Epidermal melanocyte (primary cell): ENCODE data around the gene TCFL5.

ENCODE experiments used
- DNase-seq: peaks from one replicate; pipeline ENCODE4 v3.0.0; 2011; ENCODE audit warnings: low spot score; ENCODE audit not compliant: insufficient read length

The TCFL5 gene

DNA sequence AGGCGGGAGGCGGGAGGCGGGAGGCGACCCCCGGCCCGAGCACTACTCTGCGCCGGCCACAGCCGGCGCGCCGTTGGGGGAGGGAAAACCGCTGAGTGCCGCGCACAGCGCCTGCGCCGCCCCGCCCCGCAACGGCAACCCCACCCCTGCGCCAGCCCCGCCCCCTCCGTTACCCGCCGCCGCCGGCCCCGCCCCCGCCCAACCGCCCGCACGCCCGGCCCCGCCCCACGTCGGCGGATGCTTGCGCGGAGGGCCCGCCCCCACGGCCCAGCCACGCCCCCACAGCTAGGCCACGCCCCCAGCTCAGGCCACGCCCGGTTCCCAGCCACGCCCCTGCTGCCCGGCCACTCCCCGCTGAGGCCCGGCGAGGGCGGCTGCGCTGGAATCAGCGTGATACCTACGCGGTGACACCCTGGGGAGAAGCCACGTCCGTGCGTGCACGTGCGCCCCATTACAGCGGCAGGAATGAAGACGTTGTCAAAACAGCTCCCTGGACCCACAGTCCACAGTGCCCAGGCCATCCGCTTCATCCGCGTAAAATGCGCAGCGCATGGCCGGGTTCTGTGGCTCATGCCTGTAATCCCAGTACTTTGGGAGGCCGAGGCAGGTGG is at the start of gene TCFL5:
Gene TCFL5, minus strand, starts transcription at position 97 of the 611 bp plus-strand sequence. CDS start 152 bp downstream, outside the sequence.
- DNase-seq: peak; percentile 69

DNA sequence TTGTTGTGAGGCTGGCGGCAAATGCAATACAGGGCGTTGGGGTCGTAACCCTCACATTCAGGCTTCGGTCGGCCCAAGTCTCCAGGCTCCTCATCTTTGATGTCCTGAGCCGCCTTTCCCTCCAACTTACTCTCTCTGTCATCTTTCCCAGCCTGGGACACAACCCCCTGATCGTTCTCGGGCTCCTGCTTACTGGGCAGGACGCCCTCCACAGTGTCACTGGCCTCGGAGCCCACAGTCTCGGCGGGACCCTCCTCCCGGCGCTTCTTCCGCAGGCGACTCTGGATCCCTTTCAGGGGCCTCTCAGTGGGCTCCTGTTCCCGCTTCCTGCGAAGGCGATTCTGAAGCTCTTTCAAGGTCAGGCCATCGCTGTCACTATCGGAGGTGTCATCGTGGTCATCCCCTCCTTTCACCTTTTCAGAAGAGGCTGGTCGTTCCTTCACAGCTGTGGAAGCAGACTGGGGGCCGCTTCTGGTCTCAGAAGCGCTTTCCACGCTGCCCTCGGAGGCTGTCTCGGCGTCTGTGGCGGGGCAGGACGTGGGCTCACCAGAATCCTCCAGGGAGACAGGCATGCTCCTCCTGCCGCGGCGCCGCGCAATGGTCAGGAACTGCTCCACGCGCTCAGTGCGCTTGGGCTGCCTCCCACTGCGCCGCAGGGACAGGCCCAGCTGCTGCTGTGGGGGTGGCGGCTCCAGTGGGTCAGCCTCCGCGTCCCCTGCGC is 49.3 kb upstream of the TCFL5 start:
- DNase-seq: no peak

DNA sequence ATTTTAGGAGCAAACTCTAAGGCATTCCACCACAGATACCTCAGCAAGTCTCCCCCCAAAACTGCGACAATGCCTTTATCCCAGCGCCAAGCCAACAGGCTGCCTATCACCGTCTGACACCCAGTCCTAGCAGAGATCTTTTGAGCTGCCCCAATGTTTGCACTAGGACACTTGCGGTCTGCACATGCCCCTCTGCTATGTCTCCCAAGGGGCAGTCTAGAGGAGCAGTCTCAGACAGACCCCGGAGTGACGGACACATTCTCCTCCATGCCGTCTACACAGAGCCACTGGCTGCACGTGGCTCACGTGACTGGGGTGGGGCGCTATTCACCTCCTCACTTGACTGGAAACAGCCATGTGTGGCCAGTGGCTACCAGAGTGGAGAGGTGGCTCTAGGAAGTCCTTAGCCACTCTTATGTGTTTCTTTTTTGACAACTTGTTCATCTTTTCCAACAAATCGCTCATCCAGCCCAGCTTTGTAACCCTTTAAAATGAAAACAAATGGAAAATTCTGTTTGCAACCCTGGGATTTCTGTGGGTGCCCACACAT is 48.7 kb upstream of the TCFL5 start:
- no peak for DNase-seq

DNA sequence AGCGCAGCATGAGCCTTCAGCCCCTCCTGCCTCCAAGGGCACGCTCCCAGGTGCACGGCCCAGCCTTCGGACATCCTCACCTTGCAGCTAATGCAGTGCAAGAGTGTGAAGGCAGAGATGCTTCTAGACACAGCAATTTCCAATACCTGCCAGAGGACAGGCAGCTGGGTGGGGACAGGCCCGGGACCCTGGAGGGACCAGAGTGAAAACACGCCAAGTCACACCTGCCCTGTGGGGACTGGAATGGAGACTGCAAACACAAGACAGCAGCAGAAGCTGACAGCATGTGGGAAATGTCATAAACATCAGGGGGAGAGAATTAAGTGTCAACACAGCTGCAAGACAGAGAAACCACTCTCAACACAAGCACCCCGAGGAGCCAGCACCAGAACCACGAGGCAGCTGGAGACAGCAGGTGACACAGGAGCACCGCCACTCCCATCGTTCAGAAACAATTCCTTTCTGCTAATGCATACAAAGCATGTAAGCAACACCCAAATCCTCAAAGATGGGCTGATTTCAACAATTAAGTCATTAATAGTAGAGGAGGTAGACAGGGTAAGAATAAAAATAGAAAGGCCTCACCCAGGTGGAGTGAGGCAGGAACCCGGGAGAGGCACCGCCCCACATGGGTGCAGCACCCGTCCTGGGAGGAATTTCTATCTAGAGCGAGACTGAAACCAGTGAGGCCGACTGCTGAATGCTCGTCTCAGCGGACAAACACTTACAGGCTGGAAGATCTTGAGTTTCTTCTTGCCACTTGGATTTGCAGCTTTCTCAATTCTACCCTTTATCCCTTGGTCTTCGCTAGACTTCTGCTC is 47.6 kb upstream of the TCFL5 start:
- no peak for DNase-seq

DNA sequence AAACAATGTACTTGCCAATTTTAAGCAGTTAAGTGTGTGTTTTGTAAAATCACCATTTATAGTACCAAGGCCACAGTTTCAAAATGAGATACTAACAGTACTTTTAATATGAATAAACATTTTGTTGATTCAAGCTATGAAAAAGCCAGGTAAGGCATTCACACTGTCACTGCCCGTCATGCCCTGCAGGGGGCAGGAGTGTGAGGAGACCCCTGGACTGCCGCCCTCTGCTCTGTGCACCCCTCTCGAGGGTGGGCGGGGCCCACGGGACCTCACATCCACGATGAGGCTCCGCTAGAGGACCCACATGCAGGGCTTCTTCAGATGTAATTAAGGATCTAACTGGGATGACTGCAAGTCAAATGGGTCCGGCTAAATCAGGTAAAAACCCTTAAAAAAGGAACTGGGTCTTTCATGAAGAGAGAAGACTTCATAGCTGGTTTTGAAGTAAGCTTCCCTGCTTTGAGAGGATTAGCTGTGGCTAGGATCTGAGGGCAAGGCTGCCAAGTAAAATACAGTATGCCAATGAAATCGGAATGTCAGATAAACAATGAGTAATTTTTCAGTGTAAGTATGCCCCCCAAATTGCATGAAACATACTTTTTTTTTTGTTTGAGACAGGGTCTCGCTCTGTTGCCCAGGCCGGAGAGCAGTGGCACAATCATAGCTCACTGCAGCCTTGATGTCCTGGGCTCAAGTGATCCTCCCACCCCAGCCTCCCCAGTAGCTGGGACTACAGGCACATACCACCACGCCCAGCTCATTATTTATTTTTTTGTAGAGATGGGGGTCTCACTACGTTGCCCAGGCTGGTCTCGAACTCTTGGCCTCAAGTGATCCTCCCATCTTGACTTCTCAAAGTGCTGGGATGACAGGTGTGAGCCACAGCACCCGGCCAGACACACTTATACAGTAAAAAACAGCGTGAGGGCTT is 46.0 kb upstream of the TCFL5 start:
- no peak for DNase-seq

DNA sequence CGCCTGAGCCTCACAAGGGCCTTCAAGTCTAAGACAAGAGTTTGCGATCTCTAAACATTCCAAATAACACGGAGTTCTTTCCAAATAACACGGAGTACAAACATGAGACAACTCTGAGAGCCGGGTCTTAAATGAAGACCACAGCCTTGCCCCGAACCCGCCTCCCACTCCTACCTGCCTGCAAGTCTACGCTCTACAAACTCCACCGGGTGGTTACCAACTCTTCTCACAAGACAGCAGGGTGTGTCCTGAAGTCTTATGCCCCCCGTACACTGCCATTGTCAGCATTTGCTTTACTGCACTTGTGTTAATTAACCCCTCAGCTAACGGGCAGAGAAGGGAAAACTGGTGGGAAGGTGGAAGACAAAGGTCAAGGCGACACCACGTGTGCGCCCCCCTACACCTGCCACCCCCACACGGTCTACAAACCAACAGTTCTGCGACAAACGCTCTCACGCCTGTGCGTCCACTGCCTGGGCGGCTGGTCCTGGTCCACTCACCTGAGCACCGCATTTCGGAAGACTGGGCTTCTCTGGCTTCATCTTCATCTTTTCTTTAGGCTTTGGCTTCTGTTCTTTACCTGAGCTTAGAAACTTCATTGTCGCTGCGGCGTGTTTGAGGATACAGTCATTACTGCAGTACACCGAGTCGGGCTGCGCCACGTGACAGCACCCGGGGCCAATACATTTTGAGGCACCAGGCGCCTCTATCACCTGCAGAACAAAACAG is 45.2 kb upstream of the TCFL5 start:
- DNase-seq: no peak

DNA sequence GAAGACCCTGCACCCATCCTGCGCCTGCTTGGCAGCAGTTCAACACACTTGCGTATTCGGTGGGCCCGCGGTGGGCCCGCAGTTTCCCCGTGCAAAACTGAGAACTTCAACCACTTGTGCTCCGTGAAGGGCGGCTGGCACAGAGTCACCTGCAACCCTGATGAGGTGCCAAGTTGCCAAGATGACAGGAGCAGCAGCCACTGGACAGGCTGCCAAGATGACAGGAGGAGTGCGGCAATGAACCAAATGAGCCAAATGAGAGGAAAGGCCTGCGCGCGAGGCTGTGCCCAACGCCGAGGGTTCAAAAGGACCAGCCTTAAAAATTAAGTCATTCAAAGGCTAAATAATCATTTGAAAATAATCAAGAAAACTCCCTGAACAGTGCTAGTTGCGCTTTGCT is 44.6 kb upstream of the TCFL5 start:
- DNase-seq: no peak

DNA sequence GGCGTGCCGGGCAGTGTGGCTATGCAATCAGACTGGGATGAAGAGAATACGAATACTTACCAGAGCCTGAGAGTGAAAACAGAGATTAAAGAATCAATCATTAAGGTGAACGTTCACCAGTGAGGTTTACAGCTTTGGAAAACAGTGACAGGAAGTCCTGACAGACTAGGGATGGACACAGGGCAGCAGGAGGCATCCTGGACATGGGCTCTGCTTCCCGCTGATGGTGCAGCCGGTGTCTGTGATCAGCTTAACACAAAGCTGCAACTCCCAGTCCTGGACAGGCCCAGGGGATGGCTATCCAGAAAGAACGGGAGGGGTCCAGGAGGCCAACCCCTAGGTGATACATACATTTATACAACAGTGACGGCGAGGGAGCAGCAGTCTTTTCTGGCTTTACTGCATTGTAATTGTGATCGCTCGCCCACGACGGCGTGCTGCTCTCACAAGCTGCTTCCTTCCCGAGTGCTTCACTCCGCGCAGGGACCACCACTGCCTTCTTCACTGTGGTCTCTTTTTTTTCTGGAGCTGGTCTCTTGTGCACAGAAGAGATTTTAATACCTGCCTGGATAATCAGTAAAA is 44.0 kb upstream of the TCFL5 start:
- DNase-seq: no peak

DNA sequence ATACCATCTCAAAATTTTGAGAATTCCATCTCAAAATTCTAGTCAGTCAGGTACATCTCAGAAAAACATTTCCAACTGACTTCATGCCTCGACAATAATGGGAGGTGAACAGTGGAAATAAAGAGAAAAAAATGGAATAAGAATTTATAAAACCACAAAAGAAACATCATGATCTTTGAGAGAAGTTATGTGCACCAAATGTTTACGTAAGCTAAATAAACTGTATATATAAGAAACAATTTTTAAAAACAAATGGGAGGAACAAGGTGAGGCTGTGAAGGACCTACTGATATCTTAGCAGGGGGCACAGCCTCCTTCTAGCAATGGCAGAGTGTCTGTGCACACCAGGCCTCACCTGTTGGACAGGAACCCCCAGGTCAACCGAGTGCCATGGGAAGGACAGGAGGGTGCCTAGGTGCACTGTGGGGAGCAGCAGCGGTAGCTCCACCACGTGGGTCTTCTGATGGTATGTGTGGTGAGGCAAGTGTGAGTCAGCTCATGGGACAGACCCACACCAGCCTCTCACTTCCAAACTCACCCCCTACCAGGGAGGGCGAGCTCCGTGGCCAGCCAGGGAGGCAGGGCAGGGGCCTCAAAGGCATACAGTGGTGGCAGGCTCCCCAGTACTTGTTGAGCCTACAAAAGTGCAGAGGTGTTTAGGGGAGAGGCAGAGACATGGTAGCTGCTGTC is 41.4 kb upstream of the TCFL5 start:
- DNase-seq: no peak

DNA sequence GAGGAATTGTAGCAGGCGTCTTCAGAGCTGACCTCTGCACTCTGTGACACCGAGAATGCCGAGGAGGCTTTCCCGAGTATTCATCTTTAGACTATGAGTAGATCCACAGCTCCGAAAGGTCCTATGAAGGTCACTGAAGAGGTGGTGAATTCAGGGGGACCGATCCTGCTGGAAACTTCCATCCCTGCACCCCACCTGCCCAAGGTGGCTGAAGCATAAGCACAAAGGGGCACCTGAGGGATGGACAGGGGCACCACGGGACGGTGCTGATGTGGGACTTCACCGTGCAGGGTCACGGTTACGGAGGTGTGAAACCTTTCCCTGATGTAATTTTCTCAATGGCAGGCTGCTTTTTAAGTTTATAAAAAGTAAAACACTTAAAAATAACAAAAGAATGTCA is 40.3 kb upstream of the TCFL5 start:
- no peak for DNase-seq

DNA sequence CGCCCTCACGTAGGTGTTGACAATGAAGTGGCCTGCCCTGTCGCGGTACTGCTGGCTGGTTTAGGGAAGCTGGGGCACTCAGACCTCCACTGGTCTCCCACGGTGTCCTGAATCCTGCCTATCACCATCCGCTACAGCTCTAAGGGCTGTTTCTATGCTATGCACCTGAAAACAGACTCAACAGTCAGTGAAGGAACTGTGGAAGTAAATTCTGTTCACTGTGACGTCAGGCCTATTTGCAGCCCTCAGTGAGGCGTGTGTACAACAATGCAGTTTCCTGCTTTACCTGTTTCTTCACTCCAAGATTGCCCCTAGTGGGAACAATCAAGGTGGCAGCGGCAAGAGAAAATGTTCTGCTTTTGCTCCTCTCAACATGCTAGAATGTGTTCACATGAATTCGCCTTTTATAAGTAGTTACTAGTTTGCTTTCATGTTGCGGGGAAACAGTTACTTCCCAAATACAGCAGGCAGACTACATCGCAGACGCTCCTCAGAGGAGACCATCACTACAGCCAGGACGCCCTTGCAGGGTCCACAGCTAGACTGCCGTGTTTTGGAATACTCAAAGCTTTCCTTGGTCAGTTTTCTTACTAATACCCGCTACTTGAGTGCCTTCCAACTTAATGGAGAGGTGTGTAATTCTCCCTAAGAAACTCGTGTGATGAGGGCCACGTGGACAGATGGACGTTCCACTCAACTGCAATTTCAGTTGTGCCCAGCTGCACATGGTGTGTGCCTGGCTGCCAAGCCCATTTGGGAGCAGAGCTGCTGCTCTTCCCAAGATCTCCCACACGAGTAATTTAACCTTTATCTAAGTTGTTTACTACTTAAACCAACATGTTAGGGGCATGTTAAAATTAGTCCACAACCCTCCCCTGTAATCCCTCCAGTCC is 39.3 kb upstream of the TCFL5 start:
- DNase-seq: no peak

DNA sequence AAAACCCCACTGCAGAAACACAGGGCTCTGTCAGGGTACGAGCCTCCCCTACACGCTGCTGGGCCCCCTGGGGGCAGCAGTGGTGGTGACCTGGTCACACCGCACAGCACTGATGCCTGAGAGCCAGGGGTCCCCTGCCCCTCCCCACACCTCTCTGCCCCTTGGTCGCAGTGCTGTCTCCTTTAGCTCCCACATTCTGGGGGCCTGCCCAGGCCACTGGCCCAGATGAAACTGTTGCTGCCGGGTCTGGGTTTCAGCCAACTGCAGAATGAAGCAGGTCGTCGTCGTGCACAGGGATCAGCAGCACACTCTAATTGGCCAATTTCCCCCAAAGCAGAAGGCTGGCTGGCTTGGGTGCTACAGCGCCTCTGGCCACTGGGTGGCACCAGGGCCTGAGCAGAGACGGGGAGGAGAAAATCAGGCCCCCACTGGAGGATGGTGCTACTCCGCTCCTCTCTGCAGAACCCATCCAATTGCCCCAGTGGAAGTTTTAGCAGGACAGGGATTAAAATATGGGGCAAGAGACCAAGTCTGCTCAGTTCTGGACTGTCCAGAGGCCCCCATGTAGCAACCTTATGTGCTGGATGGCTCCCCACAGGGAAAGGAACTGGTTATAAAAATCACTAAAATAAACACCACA is 38.5 kb upstream of the TCFL5 start:
- DNase-seq: peak; percentile 95

DNA sequence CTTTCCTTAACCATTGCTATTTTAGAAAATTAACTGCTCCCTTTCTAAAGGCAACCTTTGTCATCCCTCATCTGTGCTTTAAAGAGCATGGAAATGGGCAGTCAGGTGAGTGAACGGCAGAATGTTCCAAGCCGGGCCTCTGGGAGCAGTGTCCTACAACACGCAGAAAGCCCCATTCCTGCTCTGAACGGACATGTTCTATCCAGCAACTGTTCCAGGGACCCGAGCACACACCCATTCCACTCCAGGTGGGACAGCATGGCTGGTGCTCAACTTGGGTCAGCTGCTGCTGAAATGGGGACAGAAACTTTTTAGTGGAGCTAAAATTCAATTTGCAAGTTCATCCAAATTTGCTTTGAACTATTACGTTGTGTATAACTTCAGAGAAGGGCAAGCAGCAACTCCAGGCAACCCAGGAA is 38.0 kb upstream of the TCFL5 start:
- DNase-seq: no peak

DNA sequence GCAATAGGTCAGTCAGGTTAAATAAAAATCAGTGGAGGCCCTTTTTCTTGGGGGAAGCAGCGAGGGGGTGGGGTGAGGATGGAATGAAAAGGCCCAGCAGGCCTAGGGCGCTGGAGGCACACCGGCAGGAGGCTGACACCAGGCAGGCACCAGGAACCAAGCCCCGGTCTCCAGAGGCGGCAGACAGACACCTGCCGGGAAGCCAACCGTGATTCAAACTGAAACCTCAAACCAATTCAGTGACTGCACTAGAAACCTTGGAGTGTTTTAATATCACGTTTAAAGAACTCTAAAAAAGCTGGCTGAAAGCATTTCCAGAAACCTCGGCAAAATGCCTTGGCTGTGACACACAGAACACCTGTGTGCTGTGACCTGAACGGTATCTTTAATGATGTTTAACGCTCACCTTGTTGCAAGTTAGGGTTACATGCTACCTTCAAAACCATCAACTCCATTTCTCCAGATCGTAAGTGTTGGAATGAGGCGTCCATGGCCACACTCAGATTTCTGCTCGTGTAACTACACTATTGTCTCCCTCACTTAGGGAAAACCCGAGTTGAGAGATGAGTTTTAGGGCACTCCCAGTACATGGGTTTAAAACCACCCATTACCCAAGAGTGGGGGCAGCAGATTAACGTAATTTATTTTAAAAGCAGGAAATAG is 37.5 kb upstream of the TCFL5 start:
- no peak for DNase-seq

DNA sequence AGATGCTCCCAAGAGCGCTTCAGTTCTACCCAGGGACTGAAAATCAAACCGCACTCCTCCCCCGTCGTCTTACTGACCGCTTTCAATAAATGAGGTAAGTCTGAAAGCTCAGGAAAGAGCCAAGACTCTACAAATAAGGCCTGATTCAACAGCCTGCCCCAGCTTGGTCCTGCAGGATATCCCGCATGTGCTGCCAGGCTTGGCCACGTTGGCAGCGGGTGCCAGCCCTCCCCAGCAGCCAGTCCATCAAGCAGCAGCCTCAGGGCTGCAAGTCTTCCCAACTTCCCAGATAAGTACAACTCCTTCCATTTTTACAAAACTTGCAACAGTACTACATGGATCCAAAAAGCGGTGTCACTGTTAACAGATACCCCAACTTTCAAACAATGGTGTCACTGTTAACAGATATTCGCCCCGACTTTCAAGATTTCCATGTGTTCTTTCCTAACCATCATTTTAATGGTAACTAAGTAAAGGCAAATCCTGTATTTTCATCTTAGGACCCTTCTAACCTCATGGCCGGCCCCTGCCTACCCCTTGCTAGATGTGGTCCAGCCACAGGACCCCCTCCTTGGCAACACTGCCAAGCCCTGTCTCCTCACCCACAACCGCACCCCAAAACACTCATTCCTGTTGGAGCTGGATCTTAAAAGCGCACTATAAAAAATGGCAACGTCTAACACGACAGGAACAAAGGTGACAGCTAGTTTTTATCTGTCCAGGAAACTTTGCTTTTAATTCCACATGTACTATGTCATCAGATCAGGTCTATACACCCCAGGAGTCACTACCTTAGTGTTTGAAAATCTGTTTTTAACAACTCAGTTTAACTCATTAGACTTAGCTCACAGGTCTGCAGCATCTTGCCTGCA is 36.7 kb upstream of the TCFL5 start:
- DNase-seq: no peak

DNA sequence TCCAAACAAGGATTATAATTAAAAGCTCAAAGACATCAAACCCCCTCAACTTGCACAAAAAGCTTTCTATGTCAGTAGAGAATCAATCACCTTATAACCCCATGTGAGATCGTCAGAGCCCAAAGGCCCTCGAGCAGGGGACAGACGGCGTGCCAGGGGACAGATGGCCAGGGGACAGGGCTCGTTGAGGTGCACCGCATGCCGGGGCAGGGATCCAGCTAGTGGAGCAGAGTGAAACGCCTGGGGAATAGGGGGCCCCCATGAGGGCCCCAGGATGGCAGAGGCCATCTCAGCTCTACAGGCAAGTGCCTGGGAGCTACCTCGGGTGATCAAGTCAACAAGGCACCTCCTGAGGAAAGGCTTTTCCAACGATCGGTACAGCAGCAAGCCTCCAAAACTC is 36.0 kb upstream of the TCFL5 start:
- no peak for DNase-seq
